ENCODE measurements around the gene DPPA3.

- TF ChIP-seq CTCF (IDR thresholded peaks at IDR 0.05) (no peak), POLR2AphosphoS5 (IDR thresholded peaks at IDR 0.05) (no peak), EP300 (IDR thresholded peaks at IDR 0.05) (no peak), POLR2A (IDR thresholded peaks at IDR 0.05) (no peak)
Measured at GRCh38 chr12:7694556-7695236, 16.5 kb upstream of the DPPA3 start.
